GM12892 (cell line): ENCODE results near the gene YPEL3.

Source experiments
- POLR2A ChIP-seq: IDR thresholded peaks from 2 replicates; pipeline ENCODE4 v1.6.1; 2011; ENCODE audit warnings: low read depth, low read length, control low read depth
- TAF1 ChIP-seq: IDR thresholded peaks from 2 replicates; pipeline ENCODE4 v1.6.1; 2011; ENCODE audit warnings: low read depth, mild to moderate bottlenecking, control low read depth, low read length, borderline replicate concordance

DNA sequence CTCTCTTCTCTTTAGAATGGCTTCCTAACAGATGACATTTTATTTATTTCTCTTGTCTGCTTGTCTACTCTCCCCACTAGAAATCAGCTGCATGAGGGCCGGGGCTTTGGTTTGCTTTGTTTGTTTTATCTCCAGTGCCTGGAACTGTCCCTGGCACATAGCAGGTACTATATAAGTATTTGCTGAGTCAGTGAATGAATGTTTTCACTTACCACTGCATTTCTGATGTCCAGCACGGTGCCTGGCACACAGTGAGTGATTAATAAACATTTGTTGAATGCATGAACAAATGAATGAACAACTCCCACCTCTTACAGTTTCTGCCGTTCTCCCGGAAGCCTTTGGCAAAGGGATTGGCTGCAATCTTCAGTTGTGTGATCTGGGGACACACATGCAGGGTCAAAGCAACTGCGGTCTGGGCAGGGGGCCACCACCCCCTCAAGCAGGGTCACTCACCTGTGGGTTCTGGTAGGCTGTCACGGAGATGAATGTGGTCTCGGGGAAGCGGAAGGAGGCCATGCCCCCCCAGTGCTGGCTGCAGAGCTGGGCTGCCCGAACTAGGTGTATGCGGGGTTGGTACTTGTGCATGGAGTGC is 7.7 kb downstream of the YPEL3 start:
- TF ChIP-seq POLR2A (no peak), TAF1 (no peak)
